Measurements from ENCODE around the gene ZC2HC1B. TPM values are rescaled to one million over a fixed set of nuclear protein-coding genes. Genes with fewer than 3 reads are reported as not detected.
A peak's percentile ranks its signal among the peaks of the same experiment; 100 is the strongest.
"Not testable (repeated sequence)": the region's sequence is repeated elsewhere in the genome, so short reads cannot be mapped to it uniquely, and the experiment has no call there.

Gene ZC2HC1B
- polyA plus RNA-seq, 1 donor: not detected

DNA sequence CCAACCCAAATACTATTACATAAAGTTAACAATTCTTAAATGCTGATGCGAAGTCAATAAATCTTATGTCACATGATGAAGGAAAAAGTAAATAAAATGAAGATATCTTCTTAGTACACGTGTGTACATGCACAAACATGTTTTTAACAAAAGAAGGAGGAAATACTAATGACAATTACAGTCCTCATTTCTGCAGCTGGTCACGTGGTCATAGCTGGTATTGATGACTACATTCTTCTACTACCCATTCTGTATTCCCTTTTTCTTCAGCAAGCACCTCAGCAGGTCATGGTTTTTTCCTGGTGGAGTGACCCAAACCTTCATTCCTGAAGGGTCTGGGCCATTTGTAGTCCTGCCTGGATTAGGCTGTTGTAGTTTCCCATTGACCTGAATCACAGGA lies 4.5 kb downstream of the ZC2HC1B start:
- DNase-seq (ENCODE audit: low read depth): not testable (repeated sequence)

DNA sequence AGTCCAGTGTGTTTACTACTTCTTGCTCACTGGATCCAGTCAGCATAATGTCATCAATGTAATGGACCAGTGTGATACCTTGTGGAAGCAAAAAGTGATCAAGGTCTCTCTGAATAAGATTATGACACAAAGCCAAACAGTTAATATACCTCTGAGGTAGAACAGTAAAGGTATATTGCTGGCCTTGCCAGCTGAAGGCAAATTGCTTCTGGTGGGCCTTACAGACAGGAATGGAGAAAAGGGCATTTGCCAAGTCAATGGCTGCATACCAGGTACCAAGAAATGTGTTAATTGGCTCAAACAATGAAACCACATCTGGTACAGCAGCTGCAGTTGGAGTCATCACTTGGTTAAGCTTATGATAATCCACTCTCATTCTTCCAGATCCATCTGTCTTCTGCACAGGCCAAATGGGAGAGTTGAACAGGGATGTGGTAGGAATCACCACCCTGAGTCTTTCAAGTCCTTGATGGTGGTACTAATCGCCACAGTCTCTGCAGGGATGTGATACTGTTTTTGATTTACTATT lies 7.0 kb downstream of the ZC2HC1B start:
- not testable (repeated sequence) for DNase-seq (ENCODE audit: low read depth)

DNA sequence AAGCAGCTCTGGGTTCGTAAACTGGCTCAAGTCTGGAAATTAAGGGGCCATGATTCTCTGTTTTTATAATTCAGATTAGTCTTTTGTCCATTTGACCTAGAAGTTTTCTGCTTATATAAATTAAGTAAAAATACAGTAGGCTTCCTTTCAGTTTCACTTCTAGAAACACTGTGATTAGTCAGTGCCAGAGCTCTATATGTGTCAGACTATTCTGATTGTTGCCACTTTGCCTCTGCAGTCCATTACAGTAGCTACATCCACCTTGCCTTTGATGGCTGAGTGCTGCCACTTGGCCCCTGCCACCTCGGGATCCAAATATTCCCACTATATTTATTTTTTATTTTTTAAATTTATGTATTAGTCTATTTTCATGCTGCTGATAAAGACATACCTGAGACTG lies 7.9 kb downstream of the ZC2HC1B start:
- DNase-seq (ENCODE audit: low read depth): no peak

DNA sequence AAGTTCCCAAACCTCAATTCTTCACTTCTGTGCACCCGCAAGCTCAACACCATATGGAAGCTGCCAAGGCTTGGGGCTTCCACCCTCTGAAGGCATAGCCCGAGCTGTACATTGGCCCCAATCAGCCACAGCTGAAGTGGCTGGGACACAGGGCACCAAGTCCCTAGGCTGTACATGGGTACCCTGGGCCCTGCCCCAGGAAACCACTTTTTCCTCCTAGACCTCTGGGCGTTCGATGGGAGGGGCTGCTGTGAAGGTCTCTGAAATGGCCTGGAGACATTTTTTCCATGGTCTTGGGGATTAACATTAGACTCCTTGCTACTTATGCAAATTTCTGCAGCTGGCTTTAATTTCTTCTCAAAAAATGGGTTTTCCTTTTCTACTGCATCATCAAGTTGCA lies 9.3 kb downstream of the ZC2HC1B start:
- DNase-seq (ENCODE audit: low read depth): not testable (repeated sequence)

DNA sequence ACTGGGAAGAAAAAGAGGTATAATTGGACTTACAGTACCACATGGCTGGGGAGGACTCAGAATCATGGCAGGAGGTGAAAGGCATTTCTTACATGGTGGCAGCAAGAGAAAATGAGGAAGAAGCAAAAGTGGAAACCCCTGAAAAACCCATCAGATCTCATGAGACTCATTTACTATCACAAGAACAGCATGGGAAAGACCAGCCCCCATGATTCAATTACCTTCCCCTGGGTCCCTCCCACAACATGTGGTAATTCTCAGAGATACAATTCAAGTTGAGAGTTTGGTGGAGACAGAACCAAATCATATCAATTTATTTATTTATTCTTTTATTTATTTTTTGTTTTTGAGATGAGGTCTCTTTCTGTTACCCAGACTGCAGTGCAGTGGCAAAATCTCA lies 10.2 kb downstream of the ZC2HC1B start:
- not testable (repeated sequence) for DNase-seq (ENCODE audit: low read depth)

DNA sequence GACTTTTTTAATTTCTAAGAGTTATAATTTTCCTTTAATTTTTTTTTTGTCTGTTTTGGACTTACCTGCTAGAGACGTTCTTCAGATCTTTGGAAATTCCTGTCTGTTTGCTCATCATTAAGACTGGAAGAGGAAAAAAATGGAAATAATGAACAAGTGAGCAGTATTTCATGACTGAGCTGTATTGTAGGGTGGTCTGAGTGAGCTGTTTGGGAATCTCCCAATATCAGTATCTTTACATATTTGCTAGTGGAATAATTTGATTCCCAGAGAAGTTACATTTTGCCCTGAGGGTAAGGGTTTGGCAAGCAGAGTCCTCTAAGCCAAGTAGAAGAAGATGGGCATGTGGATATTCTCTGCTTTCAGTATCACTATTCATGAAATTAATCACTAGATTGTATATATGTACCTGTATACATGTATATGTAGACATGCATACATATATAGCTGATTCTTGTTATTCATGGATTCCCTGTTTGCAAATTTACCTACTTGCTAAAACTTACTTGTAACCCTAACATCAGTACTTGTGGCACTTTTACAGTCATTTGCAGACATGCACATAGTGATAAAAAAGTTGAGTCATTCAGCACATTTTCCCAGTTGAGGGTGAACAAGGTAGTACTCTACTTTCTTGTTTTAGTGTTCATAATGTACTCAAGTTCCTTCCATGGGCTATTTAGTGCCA lies 13.5 kb downstream of the ZC2HC1B start:
- DNase-seq (ENCODE audit: low read depth): no peak

DNA sequence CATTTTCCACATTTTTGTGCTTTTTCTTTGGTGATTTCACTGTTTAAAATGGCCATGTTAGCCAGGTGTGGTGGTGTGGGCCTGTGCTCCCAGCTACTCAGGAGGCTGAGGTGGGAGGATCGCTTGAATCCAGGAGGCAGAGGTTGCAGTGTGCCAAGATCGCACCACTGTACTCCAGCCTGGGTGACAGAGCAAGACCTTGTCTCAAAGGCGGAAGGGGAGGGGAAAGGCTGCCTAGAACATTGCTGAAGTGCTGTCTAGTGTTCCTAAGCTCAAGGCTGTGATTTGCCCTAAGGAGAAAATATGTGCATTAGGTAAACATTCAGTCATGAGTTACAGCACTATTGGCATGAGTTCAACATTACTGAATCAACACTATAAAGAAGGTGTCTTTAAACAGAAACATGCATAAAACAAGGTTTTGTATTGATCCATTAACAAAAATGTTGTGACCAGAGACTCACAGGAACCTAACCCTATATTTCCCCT lies 14.0 kb downstream of the ZC2HC1B start:
- DNase-seq (ENCODE audit: low read depth): no peak

DNA sequence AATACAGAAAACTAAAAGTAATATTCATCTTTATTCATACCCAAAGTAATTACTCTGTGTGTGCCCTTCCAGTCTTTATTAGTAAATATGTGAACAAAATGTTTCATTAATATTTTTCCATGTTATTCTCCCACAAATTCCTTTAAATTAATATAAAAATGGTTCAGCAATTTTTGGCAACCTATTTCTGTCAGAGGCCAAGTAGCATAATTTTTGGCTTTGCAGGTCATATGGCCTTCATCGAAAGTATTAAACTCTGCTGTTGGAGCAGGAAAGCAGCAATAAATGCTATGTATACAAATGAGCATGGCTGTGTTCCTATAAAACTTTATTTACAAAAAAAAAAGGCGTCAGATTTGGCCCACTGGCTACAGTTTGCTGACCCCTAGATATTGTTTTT lies 16.1 kb downstream of the ZC2HC1B start:
- DNase-seq (ENCODE audit: low read depth): no peak

DNA sequence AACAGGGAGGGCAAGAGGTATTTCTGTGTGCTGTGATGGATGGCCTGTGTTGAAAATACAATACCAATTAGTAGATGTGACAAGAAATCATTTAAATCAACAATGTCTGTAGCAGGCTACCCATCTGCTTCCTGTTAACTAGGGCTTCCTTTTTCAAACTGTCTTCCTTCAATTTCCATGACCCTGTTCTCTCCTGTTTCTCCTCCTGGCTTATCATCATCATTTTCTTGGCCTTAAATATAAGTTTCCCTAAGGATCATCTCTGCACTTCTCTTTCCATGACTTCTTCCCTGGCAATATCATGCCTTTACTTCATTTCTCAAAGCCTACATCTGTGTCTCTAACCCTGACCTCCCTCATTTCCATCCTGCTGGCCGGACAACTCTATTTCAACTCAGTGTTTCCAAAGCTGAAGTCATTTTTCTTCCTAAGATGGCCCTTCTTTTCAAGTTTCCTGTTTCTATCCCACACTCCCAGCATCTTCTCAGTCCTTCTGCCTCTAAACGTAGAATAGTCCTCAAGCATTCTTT lies 18.2 kb downstream of the ZC2HC1B start:
- peak; percentile 96 for DNase-seq (ENCODE audit: low read depth)

DNA sequence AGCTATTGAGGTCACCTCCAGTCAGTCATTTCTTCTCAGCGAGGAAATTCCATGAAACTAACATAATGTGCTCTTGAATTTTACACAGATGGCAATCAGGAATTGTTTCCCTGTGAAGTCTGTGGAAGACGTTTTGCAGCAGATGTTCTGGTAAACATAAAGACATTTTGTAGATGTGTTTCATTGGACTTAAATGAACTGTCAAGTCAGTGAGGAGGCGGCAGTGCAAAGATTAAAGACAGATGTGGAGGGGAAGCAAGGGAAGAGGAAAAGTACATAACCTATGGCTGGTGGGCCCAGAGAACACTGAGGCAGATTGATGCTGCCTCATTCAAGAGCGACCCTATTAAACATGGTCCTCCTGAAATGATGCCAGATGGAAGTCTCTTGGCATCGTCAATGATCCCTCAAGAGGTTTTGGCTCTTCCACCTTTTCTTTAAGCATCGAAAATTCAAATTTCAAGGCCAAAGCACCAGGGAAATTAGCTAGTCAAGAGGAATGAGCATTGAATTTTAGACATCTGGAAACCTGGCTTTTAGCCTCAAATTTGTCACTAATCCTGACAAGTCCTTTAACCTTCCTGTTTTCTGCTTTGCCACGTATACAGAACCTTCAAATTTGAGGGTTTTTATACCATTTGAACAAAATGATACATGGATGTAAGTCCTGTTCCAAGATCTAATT lies 20.1 kb downstream of the ZC2HC1B start:
- peak; percentile 81 for DNase-seq (ENCODE audit: low read depth)

DNA sequence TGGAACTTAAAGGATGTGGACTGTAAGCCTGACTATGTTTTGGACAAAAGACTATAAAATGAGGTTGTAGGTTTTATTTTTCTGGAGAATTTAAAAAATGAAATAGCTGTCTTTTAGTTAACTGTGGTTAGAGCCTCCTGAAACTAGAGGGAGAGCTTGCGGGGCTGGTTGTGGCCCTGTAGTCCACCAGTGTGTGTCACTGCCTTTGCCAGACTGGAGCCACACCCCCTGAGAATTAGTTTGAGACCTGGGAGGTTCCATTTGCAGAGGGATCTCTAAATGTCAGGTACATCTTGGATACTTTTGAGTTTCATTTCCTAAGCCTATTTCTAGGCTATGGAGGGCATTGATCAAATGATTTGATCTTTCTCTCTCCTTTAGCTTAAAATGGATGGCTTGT lies 20.8 kb downstream of the ZC2HC1B start:
- DNase-seq (ENCODE audit: low read depth): no peak

DNA sequence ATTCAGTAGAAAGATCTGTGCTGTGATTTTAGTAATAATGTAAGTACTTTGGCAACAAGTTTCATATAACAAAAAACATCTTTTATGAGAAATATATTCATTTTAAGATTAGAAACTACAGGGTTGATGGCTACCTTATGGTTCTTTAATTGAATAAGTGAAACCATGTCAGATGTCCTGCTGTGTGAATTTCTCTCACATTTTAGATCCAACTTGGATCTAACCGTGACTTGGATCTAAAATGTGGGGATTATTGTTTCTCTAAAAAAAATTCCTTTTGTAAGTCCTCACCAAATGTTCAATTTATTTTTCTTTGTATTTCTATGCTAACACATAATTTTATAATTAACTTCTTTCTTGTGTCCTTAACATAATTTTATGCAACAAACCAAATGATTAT lies 30.4 kb downstream of the ZC2HC1B start:
- DNase-seq (ENCODE audit: low read depth): peak; percentile 60

DNA sequence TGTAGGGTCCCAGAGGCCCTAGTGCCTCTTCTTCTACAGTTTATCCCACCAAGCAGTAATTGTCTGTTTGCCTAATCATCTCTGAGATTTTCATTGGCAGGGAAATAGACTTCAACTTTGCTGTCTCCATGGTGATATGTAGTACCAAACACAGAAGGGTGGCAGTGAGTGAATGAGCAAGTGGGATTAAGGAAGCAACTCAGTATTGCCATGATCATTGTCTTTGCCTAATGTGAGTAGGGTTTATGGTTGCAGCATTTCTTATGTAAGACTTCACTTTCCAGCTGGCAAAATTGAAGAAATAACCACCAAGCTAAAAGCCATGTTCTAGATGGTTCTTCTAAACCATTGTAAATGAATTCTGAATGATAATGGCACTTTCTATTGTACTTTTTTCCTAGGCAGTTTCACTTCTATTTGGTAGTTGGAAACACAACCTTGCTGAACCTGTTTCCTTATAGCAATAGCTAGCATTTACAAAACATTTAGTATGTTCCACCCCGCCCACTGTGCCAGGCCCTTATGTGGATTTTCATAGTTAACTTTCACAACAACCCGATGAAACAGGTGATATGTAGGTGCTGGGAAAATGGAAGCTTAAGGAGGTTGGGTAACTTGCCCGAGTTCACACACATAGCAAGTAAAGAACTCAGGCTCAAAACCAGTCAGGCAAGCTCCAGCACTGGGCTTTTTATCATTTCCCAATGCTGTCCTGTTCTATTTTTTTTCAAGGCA lies 32.0 kb downstream of the ZC2HC1B start:
- no peak for DNase-seq (ENCODE audit: low read depth)

DNA sequence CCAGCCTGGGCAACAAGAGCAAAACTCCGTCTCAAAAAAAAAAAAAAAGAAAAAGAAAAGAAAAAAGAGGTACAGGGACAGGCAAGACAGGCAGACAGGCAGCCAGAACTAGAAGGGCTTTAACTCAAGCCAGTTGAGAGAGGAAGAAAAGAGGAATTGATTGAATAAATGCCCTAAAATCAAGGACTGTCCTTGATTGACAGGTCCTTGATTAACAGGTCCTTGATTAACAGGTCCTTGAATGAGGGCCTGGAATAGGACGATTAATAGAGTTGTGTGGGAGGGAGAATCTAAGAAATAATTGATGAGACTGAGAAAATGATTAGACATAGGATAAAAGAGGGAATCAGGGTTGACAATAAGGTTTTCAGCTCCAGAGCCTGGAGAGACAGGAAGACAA lies 36.1 kb downstream of the ZC2HC1B start:
- no peak for DNase-seq (ENCODE audit: low read depth)

DNA sequence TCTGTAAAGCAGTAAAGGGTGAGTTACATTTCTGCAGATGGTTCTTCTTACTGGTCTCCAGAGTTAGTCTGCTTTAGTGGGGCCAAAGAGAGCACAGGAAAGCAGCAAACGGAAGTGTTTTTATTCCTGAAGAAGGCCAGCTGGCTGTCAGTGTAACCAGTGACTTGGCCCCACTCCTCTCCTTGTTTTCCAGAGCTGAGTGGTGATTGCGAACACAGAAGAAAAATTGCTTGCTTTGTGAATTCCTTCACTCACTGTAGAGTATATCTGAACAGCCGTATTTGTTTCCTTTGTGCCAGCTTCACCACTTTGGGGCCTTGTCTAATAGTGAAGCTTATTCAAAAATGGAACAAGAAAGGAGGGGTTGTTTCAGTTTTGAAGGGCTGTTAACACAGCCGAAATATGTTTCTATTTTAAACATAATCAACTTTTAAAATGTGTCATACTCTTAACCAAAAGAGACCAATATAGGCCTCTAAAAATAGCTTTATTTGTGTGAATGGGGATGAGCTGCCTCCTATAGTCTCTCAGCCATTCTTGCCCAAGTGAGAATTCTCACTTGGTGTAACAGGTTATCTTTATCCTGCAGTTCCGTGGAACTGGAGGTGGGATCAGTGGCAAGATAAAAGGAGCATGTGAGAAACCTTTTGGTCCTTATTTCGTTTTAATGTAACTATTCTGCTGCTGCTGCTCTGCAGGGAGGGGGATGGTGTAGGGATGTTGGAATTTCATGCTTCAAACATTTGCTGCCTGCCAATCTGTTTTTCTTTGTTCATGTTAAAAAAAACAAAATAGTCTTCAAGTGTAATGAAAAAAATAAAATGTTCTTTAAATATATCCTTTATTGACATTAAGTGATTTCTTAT lies 37.8 kb downstream of the ZC2HC1B start:
- peak; percentile 93 for DNase-seq (ENCODE audit: low read depth)

DNA sequence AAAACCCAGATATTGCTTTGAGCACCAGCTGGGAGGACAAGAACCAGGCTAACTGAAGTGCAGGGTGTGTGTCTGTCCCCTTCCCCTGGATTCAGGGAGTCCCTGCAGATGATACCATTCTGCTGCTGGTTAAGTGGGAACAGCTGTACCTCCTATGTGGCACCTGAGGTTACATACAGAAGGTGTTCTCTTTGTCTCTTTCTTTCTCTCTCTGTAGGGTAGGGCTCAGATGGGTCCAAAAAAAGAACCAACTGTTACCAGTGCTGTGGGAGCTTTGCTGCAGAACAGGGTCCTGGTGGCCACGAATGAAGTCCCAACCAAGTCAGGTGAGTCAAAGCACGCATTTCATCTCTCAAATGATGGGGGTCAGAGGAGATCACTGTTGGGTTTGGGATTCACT lies 38.6 kb downstream of the ZC2HC1B start:
- DNase-seq (ENCODE audit: low read depth): no peak

DNA sequence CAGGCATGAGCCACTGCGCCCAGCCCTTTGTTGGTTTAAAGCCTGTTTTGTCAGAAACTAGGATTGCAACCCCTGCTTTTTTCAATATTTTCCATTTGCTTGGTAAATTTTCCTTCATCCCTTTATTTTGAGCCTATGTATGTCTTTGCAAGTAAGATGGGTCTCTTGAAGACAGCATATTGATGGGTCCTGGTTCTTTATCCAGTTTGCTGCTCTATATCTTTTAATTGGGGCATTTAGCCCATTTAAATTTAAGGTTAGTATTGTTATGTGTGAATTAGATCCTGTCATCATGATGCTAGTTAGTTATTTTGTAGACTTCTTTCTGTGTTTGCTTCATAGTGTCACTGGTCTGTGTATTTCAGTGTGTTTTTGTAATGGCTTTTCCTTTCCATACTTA lies 46.8 kb downstream of the ZC2HC1B start:
- DNase-seq (ENCODE audit: low read depth): no peak

DNA sequence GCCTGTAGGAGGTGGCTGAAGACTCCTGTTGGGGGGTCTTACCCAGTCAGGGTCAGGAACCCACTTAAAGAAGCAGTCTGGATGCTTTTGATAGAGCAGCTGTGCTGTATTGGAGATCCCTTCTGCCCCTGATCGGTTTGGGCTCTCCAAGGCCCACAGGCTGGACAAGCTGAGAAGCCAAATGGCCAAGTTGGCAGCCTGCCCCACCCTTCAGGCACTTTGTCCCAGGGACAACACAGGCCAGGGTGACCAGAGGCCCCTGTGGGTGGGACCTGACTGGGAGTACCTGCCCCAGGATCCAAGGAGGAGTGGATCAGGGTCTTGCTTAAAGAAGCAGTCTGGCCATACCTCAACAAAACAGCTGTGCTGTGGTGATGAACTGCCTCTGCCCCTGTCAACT lies 48.4 kb downstream of the ZC2HC1B start:
- no peak for DNase-seq (ENCODE audit: low read depth)

DNA sequence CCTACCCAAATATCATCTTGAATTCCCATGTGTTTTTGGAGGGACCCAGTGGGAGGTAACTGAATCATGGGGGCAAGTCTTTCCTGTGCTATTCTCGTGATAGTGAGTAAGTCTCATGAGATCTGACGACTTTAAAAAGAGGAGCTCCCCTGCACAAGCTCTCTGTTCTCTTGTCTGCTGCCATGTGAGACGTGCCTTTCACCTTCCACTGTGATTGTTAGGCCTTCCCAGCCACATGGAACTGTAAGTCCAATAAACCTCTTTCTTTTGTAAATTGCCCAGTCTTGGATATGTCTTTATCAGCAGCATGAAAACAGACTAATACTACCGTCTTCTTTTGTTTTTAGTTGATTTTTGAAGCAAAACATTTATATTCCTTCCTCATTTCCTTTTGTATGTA lies 52.8 kb downstream of the ZC2HC1B start:
- not testable (repeated sequence) for DNase-seq (ENCODE audit: low read depth)

DNA sequence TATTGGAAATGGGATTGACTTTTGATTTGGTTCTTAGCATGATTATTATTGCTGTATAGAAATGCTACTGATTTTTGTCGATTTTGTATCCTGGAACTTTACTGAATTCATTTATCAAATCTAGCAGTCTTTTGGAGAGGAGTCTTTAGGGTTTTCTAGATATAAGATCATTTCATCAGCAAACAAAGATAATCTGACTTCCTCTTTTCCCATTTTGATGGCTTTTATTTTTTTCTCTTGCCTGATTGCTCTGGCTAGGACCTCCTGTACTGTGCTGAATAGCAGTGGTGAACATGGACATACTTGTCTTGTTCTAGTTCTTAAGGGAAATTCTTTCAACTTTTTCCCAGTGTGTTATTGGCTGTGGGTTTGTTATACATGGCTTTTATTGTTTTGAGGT lies 64.6 kb downstream of the ZC2HC1B start:
- DNase-seq (ENCODE audit: low read depth): no peak

DNA sequence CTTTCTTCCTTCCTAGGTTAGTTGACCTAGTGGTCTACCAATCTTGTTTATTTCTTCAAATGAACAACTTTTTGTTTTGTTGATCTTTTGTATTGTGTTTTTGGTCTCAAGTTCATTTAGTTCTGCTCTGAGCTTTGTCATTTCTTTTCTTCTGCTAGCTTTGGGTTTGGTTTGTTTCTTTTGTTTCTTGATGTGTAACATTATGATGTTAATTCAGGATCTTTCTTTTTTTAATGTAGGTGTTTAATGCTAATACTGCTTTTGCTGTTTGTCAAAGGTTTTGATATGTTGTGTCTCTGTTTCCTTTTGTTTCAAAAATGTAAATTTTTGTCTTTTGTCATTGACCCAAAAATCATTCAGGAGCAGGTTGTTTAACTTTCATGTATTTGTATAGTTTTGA lies 65.7 kb downstream of the ZC2HC1B start:
- no peak for DNase-seq (ENCODE audit: low read depth)

Data from forelimb muscle (tissue), 1 donor.